SJSA1 (cell line): ENCODE data around the gene NOTO. TPM values are rescaled to one million over a fixed set of nuclear protein-coding genes. Genes with fewer than 3 reads are reported as not detected.

Source experiments
- DNase-seq, 2 experiments: peaks; one replicate each; pipeline ENCODE4 v3.0.0-alpha.2; 2015 to 2020; ENCODE audit warnings: low spot score in 2 of 2, low read depth in 1 of 2
- H3K27ac ChIP-seq: fragments of 250-450 bp; sonication (Bioruptor Pico); 2 replicates; pipeline ENCODE4 v1.5.1; 2020; ENCODE audit warnings: mild to moderate bottlenecking, moderate library complexity
- H3K27me3 ChIP-seq: fragments of 250-450 bp; sonication (Bioruptor Pico); replicated peaks from 2 replicates; pipeline ENCODE4 v1.5.1; 2020; ENCODE audit warnings: mild to moderate bottlenecking, moderate library complexity
- H3K36me3 ChIP-seq: fragments of 250-450 bp; sonication (Bioruptor Pico); 2 replicates; pipeline ENCODE4 v1.5.1; 2020; ENCODE audit warnings: mild to moderate bottlenecking
- H3K4me1 ChIP-seq: fragments of 250-450 bp; sonication (Bioruptor Pico); replicated peaks from 2 replicates; pipeline ENCODE4 v1.6.1; 2021; ENCODE audit warnings: mild to moderate bottlenecking
- H3K4me3 ChIP-seq: fragments of 250-450 bp; sonication (Bioruptor Pico); 2 replicates; pipeline ENCODE4 v1.5.1; 2020; ENCODE audit warnings: mild to moderate bottlenecking
- H3K9me3 ChIP-seq: fragments of 250-450 bp; sonication (Bioruptor Pico); replicated peaks from 2 replicates; pipeline ENCODE4 v1.5.1; 2020; ENCODE audit warnings: mild to moderate bottlenecking
- total RNA-seq: library from RNA; depleted of rRNA; stranded (reverse); fragments of >200 nt; shearing (Covaris generic); gene quantifications from 2 replicates; pipeline ENCODE4 v1.2.3, GENCODE V29; 2014

The NOTO gene
- total RNA-seq, 1 experiment from 2014 or later = not detected

- H3K27ac ChIP-seq = no peak overlapping the region
- no peaks in the 10 kb centered on the region; the same call in 1 of the 2 replicates for H3K27me3 ChIP-seq
- H3K4me1 ChIP-seq = peaks cover 9% of the 10 kb centered on the region
- peaks cover 5% of the 10 kb centered on the region for H3K36me3 ChIP-seq
- DNase-seq = no peak
- no peaks in the 10 kb centered on the region for H3K9me3 ChIP-seq
- H3K4me3 ChIP-seq = no peak overlapping the region
Observed at GRCh38 chr2:73212098-73212447, 9.7 kb downstream of the NOTO start.

GRCh38 chr2:73212448-73213176 is 10.2 kb downstream of the NOTO start:
- Histone ChIP-seq H3K4me3 (no peak overlapping the region), H3K27ac (no peak overlapping the region), H3K4me1 (peaks cover 9% of the 10 kb centered on the region), H3K27me3 (no peaks in the 10 kb centered on the region; the same call in 1 of the 2 replicates), H3K9me3 (no peaks in the 10 kb centered on the region), H3K36me3 (peaks cover 5% of the 10 kb centered on the region)
- peak; percentile 52 to 70 for DNase-seq

- DNase-seq = peak; percentile 75 to 86
- Histone ChIP-seq H3K4me1 (peaks cover 9% of the 10 kb centered on the region), H3K4me3 (peak within 1 kb of the TSS; percentile 92), H3K27me3 (no peaks in the 10 kb centered on the region; the same call in 1 of the 2 replicates), H3K27ac (peak within 1 kb of the TSS; percentile 72), H3K9me3 (no peaks in the 10 kb centered on the region), H3K36me3 (peaks cover 5% of the 10 kb centered on the region)
Observed at GRCh38 chr2:73214120-73215035, 12.0 kb downstream of the NOTO start, which contains the start of gene SMYD5. TSS of gene SMYD5 (plus strand) at chr2:73214245. CDS start at chr2:73214267, 22 bp downstream.

GRCh38 chr2:73215254-73215653 is 12.9 kb downstream of the NOTO start:
- no peak overlapping the region for H3K27ac ChIP-seq
- peaks cover 9% of the 10 kb centered on the region for H3K4me1 ChIP-seq
- H3K9me3 ChIP-seq = no peaks in the 10 kb centered on the region
- H3K27me3 ChIP-seq = no peaks in the 10 kb centered on the region; the same call in 1 of the 2 replicates
- H3K36me3 ChIP-seq = peaks cover 5% of the 10 kb centered on the region
- no peak for DNase-seq
- peak overlapping the region; percentile 92 for H3K4me3 ChIP-seq

GRCh38 chr2:73217160-73217559 is 14.8 kb downstream of the NOTO start:
- no peaks in the 10 kb centered on the region; the same call in 1 of the 2 replicates for H3K27me3 ChIP-seq
- peaks cover 10% of the 10 kb centered on the region for H3K36me3 ChIP-seq
- H3K27ac ChIP-seq = no peak overlapping the region
- H3K4me1 ChIP-seq = peaks cover 9% of the 10 kb centered on the region
- no peak for DNase-seq
- no peak overlapping the region for H3K4me3 ChIP-seq
- no peaks in the 10 kb centered on the region for H3K9me3 ChIP-seq

- Histone ChIP-seq H3K27me3 (no peaks in the 10 kb centered on the region; the same call in 1 of the 2 replicates), H3K9me3 (no peaks in the 10 kb centered on the region), H3K27ac (no peak overlapping the region), H3K36me3 (peaks cover 17% of the 10 kb centered on the region), H3K4me3 (no peak overlapping the region), H3K4me1 (peaks cover 9% of the 10 kb centered on the region)
- no peak for DNase-seq
Observed at GRCh38 chr2:73217826-73218225, 15.5 kb downstream of the NOTO start.

- DNase-seq = no peak
- Histone ChIP-seq H3K36me3 (peaks cover 21% of the 10 kb centered on the region), H3K4me3 (no peak overlapping the region), H3K9me3 (no peaks in the 10 kb centered on the region), H3K4me1 (peaks cover 9% of the 10 kb centered on the region), H3K27me3 (no peaks in the 10 kb centered on the region; the same call in 1 of the 2 replicates), H3K27ac (no peak overlapping the region)
Observed at GRCh38 chr2:73218298-73218697, 15.9 kb downstream of the NOTO start.

GRCh38 chr2:73223821-73224220 is 21.4 kb downstream of the NOTO start:
- no peak overlapping the region for H3K4me3 ChIP-seq
- peaks cover 36% of the 10 kb centered on the region for H3K36me3 ChIP-seq
- no peak for DNase-seq
- H3K27ac ChIP-seq = no peak overlapping the region
- no peaks in the 10 kb centered on the region for H3K4me1 ChIP-seq
- no peaks in the 10 kb centered on the region for H3K9me3 ChIP-seq
- H3K27me3 ChIP-seq = no peaks in the 10 kb centered on the region

GRCh38 chr2:73225513-73226360 is 23.4 kb downstream of the NOTO start:
- Histone ChIP-seq H3K27me3 (no peaks in the 10 kb centered on the region), H3K4me1 (no peaks in the 10 kb centered on the region), H3K27ac (no peak overlapping the region), H3K9me3 (no peaks in the 10 kb centered on the region), H3K36me3 (peaks cover 44% of the 10 kb centered on the region), H3K4me3 (no peak overlapping the region)
- no peak for DNase-seq

GRCh38 chr2:73227086-73227485 is 24.7 kb downstream of the NOTO start:
- no peak overlapping the region for H3K27ac ChIP-seq
- H3K4me1 ChIP-seq = no peaks in the 10 kb centered on the region
- no peak for DNase-seq
- no peaks in the 10 kb centered on the region for H3K27me3 ChIP-seq
- H3K9me3 ChIP-seq = no peaks in the 10 kb centered on the region
- peaks cover 39% of the 10 kb centered on the region for H3K36me3 ChIP-seq
- H3K4me3 ChIP-seq = no peak overlapping the region

- Histone ChIP-seq H3K4me3 (no peak overlapping the region), H3K36me3 (peaks cover 28% of the 10 kb centered on the region), H3K27me3 (no peaks in the 10 kb centered on the region), H3K4me1 (peaks cover 7% of the 10 kb centered on the region), H3K27ac (no peak overlapping the region), H3K9me3 (no peaks in the 10 kb centered on the region)
- no peak for DNase-seq
Observed at GRCh38 chr2:73228631-73229030, 26.3 kb downstream of the NOTO start.

GRCh38 chr2:73232403-73233153 is 30.2 kb downstream of the NOTO start:
- Histone ChIP-seq H3K4me1 (peaks cover 18% of the 10 kb centered on the region), H3K27me3 (no peaks in the 10 kb centered on the region), H3K36me3 (peaks cover 39% of the 10 kb centered on the region), H3K9me3 (no peaks in the 10 kb centered on the region), H3K27ac (no peak overlapping the region), H3K4me3 (peak overlapping the region; percentile 78)
- peak in 1 of 2 experiments; percentile 20 for DNase-seq
